HepG2 (cell line): Measurements from ENCODE around the gene SSC4D. TPM values are rescaled to one million over a fixed set of nuclear protein-coding genes. Genes with fewer than 3 reads are reported as not detected.
A peak's percentile ranks its signal among the peaks of the same experiment; 100 is the strongest.

Source experiments
- ATF7 ChIP-seq, 2 experiments: fragments of 450-650 bp in 1 of 2; sonication (generic) in 1 of 2; formaldehyde crosslinking in 1 of 2; IDR thresholded peaks; 2 replicates each; pipeline versions ENCODE4 v1.4.0 to v1.6.1; 2016 to 2020; ENCODE audit warnings: antibody characterized with exemption in 1 of 2, mild to moderate bottlenecking in 1 of 2, missing genetic modification reagents in 1 of 2
- ELK4 ChIP-seq: sonication (generic); formaldehyde crosslinking; IDR thresholded peaks from 2 replicates; pipeline ENCODE4 v1.9.0; 2021; ENCODE audit warnings: missing genetic modification reagents, borderline replicate concordance
- ESRRA ChIP-seq: sonication (generic); formaldehyde crosslinking; IDR thresholded peaks from 2 replicates; pipeline ENCODE4 v1.5.1; 2020; ENCODE audit warnings: mild to moderate bottlenecking, low read depth, missing genetic modification reagents
- HOMEZ ChIP-seq: IDR thresholded peaks from 2 replicates; pipeline ENCODE4 v1.6.1; 2016; ENCODE audit warnings: low read depth
- KAT7 ChIP-seq: IDR thresholded peaks from 2 replicates; pipeline ENCODE4 v1.6.1; 2018; ENCODE audit warnings: borderline replicate concordance, missing compliant biosample characterization
- KDM5B ChIP-seq: sonication (generic); formaldehyde crosslinking; IDR thresholded peaks from 2 replicates; pipeline ENCODE4 v1.4.0; 2020; ENCODE audit warnings: missing genetic modification reagents, mild to moderate bottlenecking, borderline replicate concordance
- KLF11 ChIP-seq: IDR thresholded peaks from 2 replicates; pipeline ENCODE4 v1.6.1; 2016; ENCODE audit warnings: missing compliant biosample characterization
- NFE2 ChIP-seq: sonication (generic); formaldehyde crosslinking; IDR thresholded peaks from 2 replicates; pipeline ENCODE4 v1.4.0; 2020; ENCODE audit warnings: missing genetic modification reagents
- NFRKB ChIP-seq: fragments of 450-650 bp; IDR thresholded peaks from 2 replicates; pipeline ENCODE4 v1.6.1; 2017
- RBM22 ChIP-seq: fragments of 200-400 bp; formaldehyde crosslinking; optimal IDR thresholded peaks from 2 replicates; pipeline ENCODE3; 2017; ENCODE audit warnings: mild to moderate bottlenecking, low read length, moderate library complexity
- TFDP2 ChIP-seq: sonication (generic); formaldehyde crosslinking; IDR thresholded peaks from 2 replicates; pipeline ENCODE4 v1.4.0; 2020; ENCODE audit warnings: missing genetic modification reagents
- TFE3 ChIP-seq: IDR thresholded peaks from 2 replicates; pipeline ENCODE4 v1.6.1; 2016
- U2AF1 ChIP-seq: fragments of 200-400 bp; formaldehyde crosslinking; optimal IDR thresholded peaks from 2 replicates; pipeline ENCODE3; 2017; ENCODE audit warnings: mild to moderate bottlenecking, low read depth, low read length
- XRCC5 ChIP-seq: fragments of 200-400 bp; formaldehyde crosslinking; optimal IDR thresholded peaks from 2 replicates; pipeline ENCODE3; 2017; ENCODE audit warnings: mild to moderate bottlenecking, low read length
- ZBTB14 ChIP-seq: sonication (generic); formaldehyde crosslinking; IDR thresholded peaks from 2 replicates; pipeline ENCODE4 v1.4.0; 2020; ENCODE audit warnings: missing genetic modification reagents
- ZBTB20 ChIP-seq: sonication (generic); formaldehyde crosslinking; IDR thresholded peaks from 2 replicates; pipeline ENCODE4 v1.8.1; 2023; ENCODE audit warnings: missing genetic modification reagents, low read depth, mild to moderate bottlenecking, borderline replicate concordance
- ZFP41 ChIP-seq: sonication (generic); formaldehyde crosslinking; IDR thresholded peaks from 2 replicates; pipeline ENCODE4 v1.4.0; 2020; ENCODE audit warnings: mild to moderate bottlenecking, missing genetic modification reagents, borderline replicate concordance
- ZNF3 ChIP-seq: IDR thresholded peaks from 2 replicates; pipeline ENCODE4 v1.7.0; 2017; ENCODE audit warnings: inconsistent platforms
- ZNF431 ChIP-seq: sonication (generic); formaldehyde crosslinking; IDR thresholded peaks from 2 replicates; pipeline ENCODE4 v1.9.0; 2022; ENCODE audit warnings: missing genetic modification reagents, low read depth, mild to moderate bottlenecking, borderline replicate concordance
- ZNF512B ChIP-seq: sonication (generic); formaldehyde crosslinking; IDR thresholded peaks from 2 replicates; pipeline ENCODE4 v1.5.1; 2020; ENCODE audit warnings: missing genetic modification reagents, mild to moderate bottlenecking, borderline replicate concordance
- ZNF616 ChIP-seq: sonication (generic); formaldehyde crosslinking; IDR thresholded peaks from 2 replicates; pipeline ENCODE4 v1.5.0; 2020; ENCODE audit warnings: low read depth, mild to moderate bottlenecking, missing genetic modification reagents
- polyA plus RNA-seq, 8 experiments: library from polyadenylated mRNA; depleted of rRNA in 3 of 8; stranded (reverse) in 7 of 8; unstranded in 1 of 8; fragments of >200 nt; fragmentation: Illumina TruSeq in 4 of 8; extraction: Trizol in 4 of 8; gene quantifications; 2 replicates each; pipeline versions ENCODE4 v1.2.1 to v1.2.3, GENCODE V29; 2011 to 2016; ENCODE audit warnings: low read depth in 4 of 8, missing spikeins in 1 of 8, mixed read lengths in 1 of 8; ENCODE audit not compliant: insufficient read depth in 1 of 8
- total RNA-seq, 5 experiments: library from RNA; depleted of rRNA; stranded (reverse); fragments of >200 nt; fragmentation: Illumina TruSeq; extraction: Trizol; gene quantifications; 2 replicates each; pipeline ENCODE4 v1.2.3, GENCODE V29; 2016; ENCODE audit warnings: low read depth in 1 of 5

SSC4D gene
- total and polyA plus RNA-seq, 2 of the 13 experiments (the other 11 are each of a cell fraction or from before 2014, with no cell fraction given), result 33.3 to 63.8 TPM

GRCh38 chr7:76392531-76393115, 16.9 kb downstream of the SSC4D start (continued):
- TF ChIP-seq ZNF3 (no peak), HOMEZ (CRISPR knock-in tag) (no peak), XRCC5 (no peak), ZBTB20 (no peak; the same call in 1 of the 2 replicates), RBM22 (peak; percentile 27), ESRRA (CRISPR knock-in tag) (no peak), ZBTB14 (no peak), NFE2 (no peak), ATF7 (IDR thresholded peaks at IDR 0.05) (no peak), ATF7 (CRISPR knock-in tag; IDR thresholded peaks at IDR 0.05) (no peak), ELK4 (CRISPR knock-in tag) (no peak), ZNF616 (CRISPR knock-in tag) (no peak), KDM5B (no peak), KLF11 (CRISPR knock-in tag) (no peak), ZNF431 (CRISPR knock-in tag) (no peak; the same call in 1 of the 2 replicates), KAT7 (CRISPR knock-in tag) (no peak), ZNF512B (no peak), U2AF1 (no peak), TFDP2 (CRISPR knock-in tag) (no peak), TFE3 (CRISPR knock-in tag) (no peak), ZFP41 (no peak), NFRKB (no peak)
